GM18861 (cell line): ENCODE results near the gene ZNF92.
"Not testable (repeated sequence)": the region's sequence is repeated elsewhere in the genome, so short reads cannot be mapped to it uniquely, and the experiment has no call there.

Experiments
- ATAC-seq: cut with Tn5 transposase; IDR thresholded peaks from one replicate; pipeline ENCODE4 v1.9.1; 2021; ENCODE audit not compliant: unreplicated experiment

The ZNF92 gene

DNA sequence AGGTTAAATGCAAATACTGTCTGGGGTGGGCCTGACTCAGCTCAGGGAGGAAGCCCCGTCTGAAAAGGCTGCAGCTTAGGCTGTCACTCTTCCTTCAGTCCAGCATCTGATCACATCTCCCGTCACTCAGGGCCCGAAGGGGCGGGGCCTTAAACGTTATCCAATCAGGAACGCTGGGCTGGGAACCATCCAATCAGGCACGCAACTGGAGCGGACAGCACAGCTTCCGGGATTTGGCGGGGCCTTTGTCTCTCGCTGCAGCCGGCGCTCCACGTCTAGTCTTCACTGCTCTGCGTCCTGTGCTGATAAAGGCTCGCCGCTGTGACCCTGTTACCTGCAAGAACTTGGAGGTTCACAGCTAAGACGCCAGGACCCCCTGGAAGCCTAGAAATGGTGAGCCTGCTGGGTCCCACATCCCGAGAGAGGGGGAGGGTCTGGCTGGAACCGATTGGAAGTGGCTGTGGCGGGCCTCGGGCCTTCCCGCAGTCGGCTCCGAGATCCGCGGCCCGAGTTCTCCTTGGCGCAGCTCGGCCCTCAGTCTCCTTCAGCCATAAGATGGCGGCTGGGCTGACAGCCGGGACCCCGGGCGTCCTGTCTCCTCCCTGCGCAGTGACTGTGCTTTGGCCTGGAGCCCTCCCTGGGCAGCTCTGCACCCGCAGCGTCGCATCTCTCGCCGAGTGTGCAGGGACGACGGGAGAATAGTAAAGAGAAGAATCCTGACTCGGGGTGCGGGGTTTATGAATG is at the start of gene ZNF92:
Gene ZNF92, plus strand, starts transcription at position 248 of the 744 bp plus-strand sequence. Its CDS starts 143 bp downstream, at position 391.
- ATAC-seq = peak; percentile 100

DNA sequence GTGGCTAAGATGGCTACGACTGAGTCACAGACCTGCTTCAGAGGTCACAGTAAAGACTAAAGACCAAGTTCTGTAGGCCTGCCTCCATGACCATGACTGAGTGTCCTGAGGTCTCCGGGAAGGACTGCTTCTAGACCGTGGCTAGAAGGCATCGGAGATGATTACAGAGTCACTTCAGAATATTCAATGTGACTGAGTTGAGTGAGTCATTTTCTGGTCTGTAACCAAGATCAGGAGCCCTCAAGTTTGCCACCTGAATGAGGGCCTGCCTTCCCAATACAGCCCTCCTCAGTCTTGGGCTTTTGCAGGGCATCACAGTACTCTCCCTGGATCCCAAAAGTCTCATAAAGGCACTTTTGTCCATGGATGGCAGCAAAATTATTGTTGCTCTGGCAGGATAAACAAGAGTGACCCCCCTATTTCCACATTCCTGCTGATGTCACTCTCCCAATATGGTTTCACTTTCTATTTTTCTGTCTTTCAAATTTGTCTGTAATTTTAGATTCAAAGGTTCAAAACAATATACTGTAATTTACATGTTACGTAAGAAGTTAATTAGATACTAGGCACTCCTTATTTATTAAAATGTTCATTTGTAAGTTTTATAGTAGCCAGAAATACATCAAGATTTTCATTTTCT is 47.7 kb upstream of the ZNF92 start:
- ATAC-seq = no peak

- peak; percentile 88 for ATAC-seq
Measured at GRCh38 chr7:65338346-65338745, 35.3 kb upstream of the ZNF92 start.

DNA sequence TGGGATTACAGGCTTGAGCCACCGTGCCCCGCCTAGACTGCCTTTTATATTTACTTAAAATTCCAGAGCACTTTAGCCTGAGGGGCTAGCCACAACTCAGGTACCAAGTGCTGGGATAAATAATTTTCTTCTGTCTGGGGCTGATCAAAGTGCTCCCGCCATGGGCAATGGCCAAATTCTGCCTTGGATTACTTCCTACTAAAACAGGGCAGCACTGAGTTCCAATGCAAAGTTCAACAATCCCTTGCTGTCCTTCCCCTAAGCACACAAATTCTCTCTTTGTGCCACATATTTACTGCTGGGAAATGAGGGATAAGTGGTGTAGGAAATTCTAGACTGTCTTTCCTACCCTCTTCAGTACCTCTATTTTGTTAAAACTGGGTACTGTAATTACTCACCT is 34.4 kb upstream of the ZNF92 start:
- ATAC-seq = no peak

GRCh38 chr7:65342723-65343629 is 30.7 kb upstream of the ZNF92 start:
- no peak for ATAC-seq

- ATAC-seq = not testable (repeated sequence)
Measured at GRCh38 chr7:65344541-65344940, 29.1 kb upstream of the ZNF92 start.

- ATAC-seq = no peak
Measured at GRCh38 chr7:65354263-65354662, 19.4 kb upstream of the ZNF92 start.

DNA sequence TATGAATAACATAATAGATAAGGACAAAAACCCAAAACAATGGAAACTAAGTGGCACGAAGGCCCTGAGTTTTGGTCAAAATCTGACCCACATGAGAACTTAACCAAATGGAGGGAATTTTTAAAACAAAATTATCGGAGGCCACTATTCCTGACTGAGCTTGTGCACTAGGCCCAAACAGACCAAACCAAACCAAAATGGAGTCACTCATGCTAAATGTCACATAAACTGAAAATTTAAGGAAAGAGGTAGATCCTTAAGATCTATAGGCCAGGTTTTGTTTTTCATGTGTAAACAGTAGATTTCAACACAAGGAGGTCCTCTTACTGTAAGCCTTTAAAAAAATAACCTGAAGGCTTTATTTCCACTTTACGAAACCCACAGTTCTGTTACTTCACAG is 3.8 kb upstream of the ZNF92 start:
- no peak for ATAC-seq

DNA sequence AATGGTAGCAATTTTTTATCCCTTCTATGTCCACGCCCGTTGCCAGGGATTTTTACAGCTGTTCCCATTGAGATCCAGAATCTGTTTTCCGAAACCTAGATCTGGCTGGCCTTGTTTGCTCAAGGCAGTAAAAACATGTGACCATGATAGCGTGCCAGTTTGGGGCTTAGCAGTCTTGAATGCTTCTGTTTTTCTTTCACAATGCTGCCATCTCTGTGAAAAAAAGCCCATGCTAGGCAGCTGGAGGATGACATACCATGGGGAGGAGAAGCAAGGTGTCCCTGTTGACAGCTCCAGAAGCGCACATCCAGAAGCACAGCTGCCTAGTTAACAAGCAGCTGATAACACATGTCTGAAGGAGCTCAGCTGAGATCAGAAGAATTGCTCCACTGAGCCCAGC is 2.2 kb upstream of the ZNF92 start:
- no peak for ATAC-seq

DNA sequence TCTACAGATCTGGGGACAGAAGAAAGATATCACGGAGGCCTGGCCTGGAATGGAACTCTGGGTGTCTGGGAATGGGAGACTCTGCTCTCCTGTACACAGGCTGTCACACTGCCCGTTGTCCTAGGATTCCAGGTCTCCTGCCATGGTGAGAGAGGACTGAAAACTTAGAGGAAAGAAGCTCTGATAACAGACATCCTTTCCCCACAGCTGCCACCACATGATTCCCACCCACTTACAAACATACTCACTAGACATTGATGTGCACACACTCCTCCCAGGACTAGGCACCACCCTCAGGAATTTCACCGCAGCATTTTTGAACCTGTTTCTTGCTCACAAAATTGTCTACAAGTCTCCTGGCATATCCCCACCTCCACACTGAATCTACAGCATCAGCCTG is 5.7 kb downstream of the ZNF92 start:
- no peak for ATAC-seq

DNA sequence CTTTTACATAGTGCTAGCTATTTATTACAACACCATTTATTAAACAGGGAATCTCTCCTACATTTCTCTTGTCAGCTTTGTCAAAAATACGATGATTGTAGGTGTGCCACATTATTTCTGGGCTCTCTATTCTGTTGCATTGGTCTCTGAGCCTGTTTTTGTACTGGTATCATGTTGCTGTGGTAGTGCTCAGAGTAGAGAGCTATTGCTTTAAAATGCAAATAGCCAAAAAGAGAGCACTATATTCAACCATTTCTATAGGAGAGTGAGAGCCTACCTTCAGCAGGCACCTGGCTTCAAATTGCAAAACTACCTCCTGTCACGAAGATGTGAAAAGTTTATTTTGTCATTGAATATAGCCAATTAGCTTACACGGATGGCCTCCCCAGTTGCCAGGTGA is 8.1 kb downstream of the ZNF92 start:
- ATAC-seq = no peak

- ATAC-seq = no peak
Measured at GRCh38 chr7:65382452-65382851, 8.8 kb downstream of the ZNF92 start.

- peak; percentile 57 for ATAC-seq
Measured at GRCh38 chr7:65387891-65388290, 14.2 kb downstream of the ZNF92 start.

DNA sequence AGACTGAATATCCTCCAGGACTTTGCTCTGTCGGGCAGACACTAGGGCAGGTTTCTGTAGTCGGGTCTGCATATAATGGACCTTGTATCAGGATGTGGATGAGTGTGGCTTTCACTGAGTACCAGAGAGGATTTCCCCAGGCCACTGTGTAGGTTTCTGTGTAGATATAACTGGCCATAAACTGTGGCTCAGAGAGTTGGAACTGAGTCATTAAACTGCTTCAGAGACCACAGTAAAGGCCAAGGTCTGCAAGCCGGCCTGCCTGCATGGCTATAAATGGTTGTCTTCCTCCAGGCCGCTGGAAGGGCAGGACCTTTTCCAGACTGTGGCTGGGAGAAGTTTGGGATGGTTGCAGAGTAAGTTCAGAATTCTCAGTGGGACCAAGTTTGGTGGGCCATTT is 16.9 kb downstream of the ZNF92 start:
- no peak for ATAC-seq

- ATAC-seq = no peak
Measured at GRCh38 chr7:65397730-65398142, 24.1 kb downstream of the ZNF92 start.

- not testable (repeated sequence) for ATAC-seq
Measured at GRCh38 chr7:65398671-65399070, 25.0 kb downstream of the ZNF92 start.

- not testable (repeated sequence) for ATAC-seq
Measured at GRCh38 chr7:65399101-65399500, 25.4 kb downstream of the ZNF92 start.

GRCh38 chr7:65404020-65404419 is 30.4 kb downstream of the ZNF92 start:
- no peak for ATAC-seq

DNA sequence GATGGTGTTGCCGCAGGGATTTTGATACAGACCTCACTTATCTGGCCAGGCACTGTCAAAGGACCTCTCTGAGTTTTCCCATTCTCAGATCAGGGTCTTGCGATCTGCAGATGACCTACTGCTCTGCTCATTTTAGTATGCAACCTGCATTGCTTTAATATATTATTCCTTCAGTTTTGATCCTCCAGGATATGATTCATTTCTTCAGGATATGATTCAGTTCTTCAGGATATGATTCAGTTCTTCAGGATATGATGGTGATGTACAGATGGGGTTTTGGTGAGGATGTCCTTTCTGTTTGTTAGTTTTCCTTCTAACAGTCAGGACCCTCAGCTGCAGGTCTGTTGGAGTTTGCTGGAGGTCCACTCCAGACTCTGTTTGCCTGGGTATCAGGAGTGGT is 33.1 kb downstream of the ZNF92 start:
- not testable (repeated sequence) for ATAC-seq

- no peak for ATAC-seq
Measured at GRCh38 chr7:65409363-65409762, 35.7 kb downstream of the ZNF92 start.

- no peak for ATAC-seq
Measured at GRCh38 chr7:65411249-65411648, 37.6 kb downstream of the ZNF92 start.

GRCh38 chr7:65422670-65423069 is 49.0 kb downstream of the ZNF92 start:
- no peak for ATAC-seq
